Tibial nerve (tissue), 4 donors: ENCODE measurements around the gene CFAP20DC. TPM values are rescaled to one million over a fixed set of nuclear protein-coding genes. Genes with fewer than 3 reads are reported as not detected.

Experiments used
- DNase-seq, 2 donors: peaks; one replicate each; pipeline ENCODE4 v3.0.0-alpha.2; 2019; ENCODE audit warnings: low spot score in 2 of 2
- H3K27ac ChIP-seq, 4 donors: fragments of 200-600 bp; sonication (generic) in 3 of 4; one replicate each; pipeline ENCODE4 v1.5.1; 2017 to 2019; ENCODE audit warnings: mild to moderate bottlenecking in 1 of 4
- H3K27me3 ChIP-seq, 2 donors: fragments of 200-600 bp; sonication (generic) in 1 of 2; one replicate each; pipeline versions ENCODE4 v1.5.1 to v1.6.0; 2017 to 2019
- H3K36me3 ChIP-seq, 3 donors: fragments of 200-600 bp; sonication (generic); one replicate each; pipeline ENCODE4 v1.5.1; 2018 to 2019
- H3K4me1 ChIP-seq, 4 donors: fragments of 200-600 bp; sonication (generic) in 3 of 4; one replicate each; pipeline ENCODE4 v1.5.1; 2017 to 2019
- H3K4me3 ChIP-seq, 4 donors: fragments of 200-600 bp; sonication (generic) in 3 of 4; one replicate each; pipeline ENCODE4 v1.5.1; 2017 to 2019; ENCODE audit warnings: mild to moderate bottlenecking in 1 of 4, moderate library complexity in 1 of 4
- H3K9me3 ChIP-seq, 4 donors: fragments of 200-600 bp; sonication (generic) in 3 of 4; one replicate each; pipeline ENCODE4 v1.5.1; 2017 to 2019
- CTCF ChIP-seq, 5 experiments: fragments of 200-600 bp in 3 of 5; fragments of 450-650 bp in 2 of 5; sonication (generic) in 3 of 5; IDR thresholded peaks; one replicate each; pipeline ENCODE4 v1.5.1; 2016 to 2019; ENCODE audit warnings: antibody characterized with exemption in 5 of 5, mild to moderate bottlenecking in 3 of 5, moderate library complexity in 2 of 5
- EP300 ChIP-seq, 2 donors: sonication (generic); formaldehyde crosslinking; IDR thresholded peaks; one replicate each; pipeline ENCODE4 v1.6.1; 2017; ENCODE audit warnings: antibody characterized with exemption in 2 of 2, mild to moderate bottlenecking in 1 of 2
- POLR2A ChIP-seq, 2 donors: fragments of 450-650 bp; IDR thresholded peaks; one replicate each; pipeline ENCODE4 v1.6.1; 2017; ENCODE audit warnings: antibody characterized with exemption in 2 of 2, mild to moderate bottlenecking in 2 of 2, moderate library complexity in 2 of 2
- WGBS, 2 donors: methylation state at CpG; one replicate each; pipeline ENCODE4 v1.1.5; 2018; 5-methylcytosine and 5-hydroxymethylcytosine counted together
- total RNA-seq, 4 donors: library from RNA; depleted of rRNA; stranded (reverse); fragments of >200 nt; gene quantifications; one replicate each; pipeline ENCODE4 v1.1.0, GENCODE V29; 2016

CFAP20DC gene
- total RNA-seq, 4 donors from 2014 or later: 1.3 to 2.0 (median 1.7) TPM

- Histone ChIP-seq H3K4me3 (no peak overlapping the region), H3K9me3 (no peaks in the 10 kb centered on the region), H3K27me3 (no peaks in the 10 kb centered on the region), H3K27ac (no peak overlapping the region), H3K36me3 (no peaks in the 10 kb centered on the region), H3K4me1 (no peaks in the 10 kb centered on the region)
- TF ChIP-seq EP300 (IDR thresholded peaks at IDR 0.05) (no peak), POLR2A (IDR thresholded peaks at IDR 0.05) (no peak), CTCF (IDR thresholded peaks at IDR 0.05) (no peak)
- no peak for DNase-seq
- 44 to 47% methylated on average over 3 of the region's 3 CpGs for WGBS, 2 donors
These were observed 36.2 kb upstream of the CFAP20DC start for GRCh38 chr3:59085976-59086375.

DNA sequence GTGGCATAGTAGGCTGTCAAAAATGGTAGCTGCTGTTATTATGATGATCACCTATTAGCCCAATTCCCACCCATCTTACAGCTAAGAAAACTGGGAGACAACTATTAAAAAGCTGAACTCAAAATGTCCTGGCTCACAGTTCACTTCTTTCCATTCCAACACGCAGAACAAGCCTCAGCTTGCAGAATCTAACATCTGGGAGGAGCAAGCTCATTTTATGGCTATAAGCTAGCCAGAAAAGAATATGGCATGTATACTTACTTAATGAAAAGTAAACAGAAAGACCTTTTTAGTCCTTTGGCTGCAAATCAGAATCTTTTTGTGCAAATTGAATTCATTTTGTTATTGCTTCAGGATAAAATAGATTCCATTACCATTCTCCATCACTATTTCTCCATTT lies 34.8 kb upstream of the CFAP20DC start:
- WGBS, 2 donors: 56 to 62% methylated on average over 1 of the region's 1 CpG
- TF ChIP-seq EP300 (IDR thresholded peaks at IDR 0.05) (no peak), POLR2A (IDR thresholded peaks at IDR 0.05) (no peak), CTCF (IDR thresholded peaks at IDR 0.05) (no peak)

GRCh38 chr3:59082106-59082505 lies 32.3 kb upstream of the CFAP20DC start:
- no peaks in the 10 kb centered on the region for H3K9me3 ChIP-seq
- no peak for DNase-seq
- WGBS, 2 donors: 90 to 93% methylated on average over 4 of the region's 4 CpGs

More for the DNA sequence above, 34.8 kb upstream of the CFAP20DC start:
- no peak for DNase-seq
- Histone ChIP-seq H3K36me3 (no peaks in the 10 kb centered on the region), H3K27me3 (no peaks in the 10 kb centered on the region), H3K4me3 (no peak overlapping the region), H3K4me1 (no peaks in the 10 kb centered on the region), H3K27ac (no peak overlapping the region), H3K9me3 (no peaks in the 10 kb centered on the region)

DNA sequence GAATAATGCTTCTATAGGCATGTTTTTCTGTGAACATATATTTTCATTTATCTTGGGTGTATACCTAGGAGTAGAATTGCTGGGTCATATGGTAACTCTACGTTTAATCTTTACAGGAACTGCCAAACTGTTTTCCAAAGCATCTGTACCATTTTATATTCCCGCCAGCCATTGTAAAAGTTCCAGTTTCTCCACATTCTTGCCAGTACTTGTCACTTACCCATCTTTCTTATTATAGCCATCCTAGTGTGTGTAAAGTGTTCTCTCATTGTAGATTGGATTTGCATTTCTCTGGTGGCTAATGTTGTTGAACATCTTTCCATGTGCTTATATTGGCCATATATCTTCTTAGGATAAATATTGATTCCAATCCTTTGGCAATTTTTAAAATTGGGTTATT lies 31.2 kb upstream of the CFAP20DC start:
- H3K4me1 ChIP-seq: no peaks in the 10 kb centered on the region
- WGBS, 2 donors: 87 to 89% methylated on average over 2 of the region's 2 CpGs
- no peak overlapping the region for H3K4me3 ChIP-seq
- no peak overlapping the region for H3K27ac ChIP-seq
- DNase-seq: no peak
- no peak for TF ChIP-seq POLR2A (IDR thresholded peaks at IDR 0.05)
- TF ChIP-seq CTCF (IDR thresholded peaks at IDR 0.05): no peak
- TF ChIP-seq EP300 (IDR thresholded peaks at IDR 0.05): no peak
- no peaks in the 10 kb centered on the region for H3K36me3 ChIP-seq
- H3K27me3 ChIP-seq: no peaks in the 10 kb centered on the region
- H3K9me3 ChIP-seq: no peaks in the 10 kb centered on the region

More at GRCh38 chr3:59082106-59082505, 32.3 kb upstream of the CFAP20DC start:
- no peak overlapping the region for H3K4me3 ChIP-seq
- no peaks in the 10 kb centered on the region for H3K36me3 ChIP-seq
- no peak overlapping the region for H3K27ac ChIP-seq
- no peaks in the 10 kb centered on the region for H3K4me1 ChIP-seq
- H3K27me3 ChIP-seq: no peaks in the 10 kb centered on the region
- TF ChIP-seq CTCF (IDR thresholded peaks at IDR 0.05) (no peak), POLR2A (IDR thresholded peaks at IDR 0.05) (no peak), EP300 (IDR thresholded peaks at IDR 0.05) (no peak)

DNA sequence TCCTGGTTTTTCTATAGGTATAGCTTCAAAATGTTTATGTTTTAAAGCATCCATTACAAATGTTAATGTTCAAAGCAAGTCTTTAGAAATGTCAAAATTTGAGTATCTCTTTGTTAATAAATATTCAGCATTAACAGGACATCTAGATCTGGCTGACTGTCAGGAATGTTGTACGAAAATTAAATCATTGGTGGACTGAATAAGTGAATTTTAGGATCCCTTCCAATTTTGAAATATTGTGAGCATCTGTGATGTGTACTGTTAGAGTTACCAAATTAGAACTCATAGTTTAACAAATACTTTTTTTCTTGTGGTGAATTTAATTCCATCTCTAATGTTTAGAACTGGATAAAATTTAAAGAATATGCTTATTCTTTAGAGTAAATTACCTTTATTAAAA lies 30.1 kb upstream of the CFAP20DC start:
- no peak overlapping the region for H3K27ac ChIP-seq
- DNase-seq: no peak
- no peaks in the 10 kb centered on the region for H3K4me1 ChIP-seq
- no peaks in the 10 kb centered on the region for H3K27me3 ChIP-seq
- no peaks in the 10 kb centered on the region for H3K9me3 ChIP-seq
- H3K36me3 ChIP-seq: no peaks in the 10 kb centered on the region
- H3K4me3 ChIP-seq: no peak overlapping the region
- WGBS, 2 donors: 30 to 46% methylated on average over 1 of the region's 1 CpG
- TF ChIP-seq CTCF (IDR thresholded peaks at IDR 0.05): no peak
- TF ChIP-seq EP300 (IDR thresholded peaks at IDR 0.05): no peak
- TF ChIP-seq POLR2A (IDR thresholded peaks at IDR 0.05): no peak
